ENCODE results near the gene ADM. TPM values are rescaled to one million over a fixed set of nuclear protein-coding genes. Genes with fewer than 3 reads are reported as not detected.

The ADM gene
- total RNA-seq, 4 donors from 2014 or later, result 57.3 to 152 (median 105) TPM

- Histone ChIP-seq H3K9me3 (no peaks in the 10 kb centered on the region), H3K4me1 (peaks cover 12 to 28% (median 15%) of the 10 kb centered on the region in 4 donors), H3K27ac (replicated peaks in 1 of 4) (peak overlapping the region; percentile 55 to 67 (median 63)), H3K27me3 (no peaks in the 10 kb centered on the region), H3K4me3 (no peak overlapping the region), H3K36me3 (no peaks in the 10 kb centered on the region)
- TF ChIP-seq EP300 (IDR thresholded peaks at IDR 0.05), result no peak
- TF ChIP-seq POLR2AphosphoS5 (IDR thresholded peaks at IDR 0.05), result peak; percentile 60 to 80
- intact Hi-C loops (cut with DNase I), result no loop called here
- 78% methylated on average over 20 of the region's 20 CpGs for WGBS
- DNase-seq (ENCODE audit: extremely low spot score), result peak; percentile 93
Measured at GRCh38 chr11:10351765-10352641, 47.1 kb downstream of the ADM start.

DNA sequence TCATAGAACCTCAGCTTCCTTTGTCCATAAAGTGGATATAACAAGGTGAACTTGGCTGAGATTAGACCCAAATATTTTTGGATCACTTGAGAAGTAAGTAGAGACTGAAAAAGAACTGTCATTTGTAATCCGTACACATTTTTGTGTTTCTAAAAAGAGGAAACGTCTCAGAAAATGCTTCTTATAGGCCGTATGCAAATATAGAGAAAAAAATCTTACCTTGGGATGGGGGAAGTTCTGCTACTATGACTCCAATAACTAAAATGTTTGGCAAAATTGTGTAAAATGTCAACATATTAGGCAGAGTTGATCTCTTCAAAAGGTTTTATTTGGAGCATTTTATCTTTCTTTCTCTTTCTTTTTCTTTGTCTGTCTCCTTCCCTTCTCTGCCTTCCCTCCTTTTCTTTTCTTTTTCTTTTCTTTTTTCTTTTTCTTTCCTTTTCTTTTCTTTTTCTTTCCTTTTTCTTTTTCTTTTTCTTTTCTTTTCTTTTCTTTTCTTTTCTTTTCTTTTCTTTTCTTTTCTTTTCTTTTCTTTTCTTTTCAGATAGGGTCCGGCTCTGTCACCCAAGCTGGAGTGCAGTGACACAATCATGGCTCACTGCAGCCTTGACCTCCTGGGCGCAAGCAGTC is 48.2 kb downstream of the ADM start:
- H3K27me3 ChIP-seq, result no peaks in the 10 kb centered on the region
- WGBS, result 91% methylated on average over 5 of the region's 5 CpGs
- peaks cover 12 to 28% (median 15%) of the 10 kb centered on the region in 4 donors for H3K4me1 ChIP-seq
- H3K9me3 ChIP-seq, result no peaks in the 10 kb centered on the region
- H3K4me3 ChIP-seq, result no peak overlapping the region
- intact Hi-C loops (cut with DNase I), result no loop called here
- H3K27ac ChIP-seq (replicated peaks in 1 of 4), result peak overlapping the region in 2 of 4 donors; percentile 38 to 66
- TF ChIP-seq CTCF (IDR thresholded peaks at IDR 0.05), result no peak
- no peaks in the 10 kb centered on the region for H3K36me3 ChIP-seq
- DNase-seq (ENCODE audit: extremely low spot score), result no peak

- TF ChIP-seq POLR2A (IDR thresholded peaks at IDR 0.05; ENCODE audit: low read depth) (no peak), POLR2AphosphoS5 (IDR thresholded peaks at IDR 0.05) (no peak), CTCF (IDR thresholded peaks at IDR 0.05) (no peak), EP300 (IDR thresholded peaks at IDR 0.05) (no peak)
- no peaks in the 10 kb centered on the region for H3K9me3 ChIP-seq
- H3K27me3 ChIP-seq, result no peaks in the 10 kb centered on the region
- H3K4me1 ChIP-seq, result peaks cover 12 to 28% (median 15%) of the 10 kb centered on the region in 4 donors
- no peak for DNase-seq (ENCODE audit: extremely low spot score)
- 100% methylated on average over 1 of the region's 1 CpG for WGBS
- intact Hi-C loops (cut with DNase I), result no loop called here
- H3K36me3 ChIP-seq, result no peaks in the 10 kb centered on the region
- H3K27ac ChIP-seq (replicated peaks in 1 of 4), result peak overlapping the region in 3 of 4 donors; percentile 10 to 35 (median 35)
- H3K4me3 ChIP-seq, result no peak overlapping the region
Measured at GRCh38 chr11:10354389-10354788, 49.5 kb downstream of the ADM start.

DNA sequence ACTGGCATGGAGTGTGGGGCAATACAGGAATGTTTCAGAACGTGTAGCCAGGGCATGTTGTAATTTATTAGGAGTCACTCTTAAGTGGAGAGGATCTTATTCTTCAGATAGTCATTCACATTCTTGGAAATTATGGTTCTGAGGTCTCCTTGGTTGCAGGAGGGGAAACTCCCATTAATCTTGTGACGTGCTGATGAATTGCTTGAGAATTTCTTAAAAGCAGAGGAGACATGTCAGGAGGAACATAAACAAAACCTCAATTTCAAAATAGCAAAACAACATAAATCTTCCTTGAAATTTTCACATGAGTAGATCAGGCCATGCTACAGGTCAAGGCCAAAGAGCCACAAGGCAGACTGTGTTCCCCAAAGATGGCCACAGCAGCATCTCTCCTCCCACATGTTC is 50.4 kb downstream of the ADM start:
- H3K27ac ChIP-seq (replicated peaks in 1 of 4), result peak overlapping the region in 1 of 4 donors; percentile 8
- no peaks in the 10 kb centered on the region for H3K36me3 ChIP-seq
- TF ChIP-seq EP300 (IDR thresholded peaks at IDR 0.05) (no peak), POLR2AphosphoS5 (IDR thresholded peaks at IDR 0.05) (peak in 1 of 2 donors; percentile 12), POLR2A (IDR thresholded peaks at IDR 0.05; ENCODE audit: low read depth) (no peak), CTCF (IDR thresholded peaks at IDR 0.05) (no peak)
- peaks cover 12 to 28% (median 15%) of the 10 kb centered on the region in 4 donors for H3K4me1 ChIP-seq
- H3K9me3 ChIP-seq, result no peaks in the 10 kb centered on the region
- H3K4me3 ChIP-seq, result no peak overlapping the region
- DNase-seq (ENCODE audit: extremely low spot score), result peak; percentile 45
- H3K27me3 ChIP-seq, result no peaks in the 10 kb centered on the region
- WGBS, result 32% methylated on average over 2 of the region's 2 CpGs
- intact Hi-C loops (cut with DNase I), result no loop called here

DNA sequence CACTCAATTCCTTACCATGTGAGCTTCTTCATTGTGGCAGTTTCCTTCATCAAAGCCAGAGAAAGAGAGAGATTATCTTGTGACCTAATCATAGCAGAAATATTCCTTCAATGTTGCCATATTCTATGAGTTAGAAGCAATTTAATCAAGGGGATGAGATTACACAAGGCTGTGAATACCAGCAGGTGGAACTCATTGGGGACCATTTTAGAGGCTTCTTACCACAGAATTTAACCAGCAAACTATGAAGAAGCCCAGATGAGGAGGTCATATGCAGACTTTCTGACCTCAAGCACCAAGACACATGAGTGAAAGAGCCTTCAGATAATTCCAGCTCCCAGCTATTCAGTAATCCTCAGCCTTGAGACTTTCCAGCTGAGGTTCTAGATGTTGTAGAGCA is 51.3 kb downstream of the ADM start:
- TF ChIP-seq EP300 (IDR thresholded peaks at IDR 0.05) (no peak), CTCF (IDR thresholded peaks at IDR 0.05) (no peak), POLR2A (IDR thresholded peaks at IDR 0.05; ENCODE audit: low read depth) (no peak), POLR2AphosphoS5 (IDR thresholded peaks at IDR 0.05) (no peak)
- peak; percentile 24 for DNase-seq (ENCODE audit: extremely low spot score)

More for the DNA sequence above, 51.3 kb downstream of the ADM start:
- Histone ChIP-seq H3K4me3 (no peak overlapping the region), H3K9me3 (no peaks in the 10 kb centered on the region), H3K27ac (replicated peaks in 1 of 4) (no peak overlapping the region), H3K36me3 (no peaks in the 10 kb centered on the region), H3K4me1 (peaks cover 12 to 21% (median 14%) of the 10 kb centered on the region in 4 donors), H3K27me3 (no peaks in the 10 kb centered on the region)
- intact Hi-C loops (cut with DNase I), result no loop called here
